ENCODE data around the gene FAU. TPM values are rescaled to one million over a fixed set of nuclear protein-coding genes. Genes with fewer than 3 reads are reported as not detected.

The FAU gene
- 100 to 1,000 TPM; 174 to 693 TPM for total RNA-seq
- polyA plus RNA-seq (ENCODE audit: insufficient read length in 2 of 2), result 100 to 1,000 TPM; 603 to 622 TPM
- long read RNA-seq, donor 1, transcript FAU-208 (1 exons, 1,484 nt), result minor isoform, 16 of 734 reads
- long read RNA-seq, donor 1, transcript FAU-202 (3 exons, 533 nt), result minor isoform, 15 of 734 reads
- long read RNA-seq, donor 1, transcript FAU-209 (4 exons, 697 nt), result minor isoform, 76 of 734 reads
- long read RNA-seq, donor 1, transcript FAU-207 (5 exons, 847 nt), result major isoform, 524 of 734 reads
- long read RNA-seq, donor 1, partial matches to known transcripts, result 50 of 734 reads
- long read RNA-seq, donor 1, other reads (novel, unspliced or antisense), result 53 of 734 reads
- long read RNA-seq, donor 2, transcript FAU-207 (5 exons, 847 nt), result major isoform, 235 of 278 reads
- long read RNA-seq, donor 2, transcript FAU-209 (4 exons, 697 nt), result minor isoform, 14 of 278 reads
- long read RNA-seq, donor 2, transcript FAU-208 (1 exons, 1,484 nt), result minor isoform, 6 of 278 reads
- long read RNA-seq, donor 2, partial matches to known transcripts, result 5 of 278 reads
- long read RNA-seq, donor 2, other reads (novel, unspliced or antisense), result 15 of 278 reads
- long read RNA-seq, donor 3, transcript FAU-207 (5 exons, 847 nt), result major isoform, 311 of 393 reads
- long read RNA-seq, donor 3, transcript FAU-209 (4 exons, 697 nt), result minor isoform, 19 of 393 reads
- long read RNA-seq, donor 3, transcript FAU-202 (3 exons, 533 nt), result minor isoform, 6 of 393 reads
- long read RNA-seq, donor 3, partial matches to known transcripts, result 32 of 393 reads
- long read RNA-seq, donor 3, other reads (novel, unspliced or antisense), result 23 of 393 reads
- long read RNA-seq, donor 4, transcript FAU-207 (5 exons, 847 nt), result major isoform, 1,437 of 1,948 reads
- long read RNA-seq, donor 4, transcript FAU-208 (1 exons, 1,484 nt), result minor isoform, 58 of 1,948 reads
- long read RNA-seq, donor 4, transcript FAU-209 (4 exons, 697 nt), result minor isoform, 142 of 1,948 reads
- long read RNA-seq, donor 4, transcript FAU-202 (3 exons, 533 nt), result minor isoform, 15 of 1,948 reads
- long read RNA-seq, donor 4, partial matches to known transcripts, result 124 of 1,948 reads
- long read RNA-seq, donor 4, other reads (novel, unspliced or antisense), result 167 of 1,948 reads

GRCh38 chr11:65121865-65122696, at the start of gene FAU, which contains the start of gene MRPL49:
FAU (minus strand) TSS chr11:65122134; CDS start chr11:65121813, 321 bp downstream.
MRPL49 (plus strand) TSS chr11:65122321; CDS start chr11:65122347, 26 bp downstream.
- DNase-seq (ENCODE audit: low read depth in 4 of 6, low spot score in 6 of 6), result peak; percentile 89 to 99 (median 92)
- H3K27ac ChIP-seq (ENCODE audit: low read depth, low read length), result peak within 1 kb of the TSS; percentile 91
- under 1% methylated on average over 61 of the region's 64 CpGs for WGBS (ENCODE audit: insufficient coverage)
- peaks cover 26% of the 10 kb centered on the region for H3K4me1 ChIP-seq (ENCODE audit: control insufficient read depth, insufficient read depth, low read length)
- H3K9me3 ChIP-seq (ENCODE audit: control insufficient read depth, insufficient read depth, low read length), result no peaks in the 10 kb centered on the region
- peaks cover 53% of the 10 kb centered on the region for H3K36me3 ChIP-seq (ENCODE audit: control insufficient read depth, insufficient read depth, low read length)
- no peaks in the 10 kb centered on the region for H3K27me3 ChIP-seq (ENCODE audit: control insufficient read depth, insufficient read depth, low read length)
- H3K4me3 ChIP-seq (ENCODE audit: low read depth, low read length), result peak within 1 kb of the TSS; percentile 97

- Histone ChIP-seq H3K9me3 (ENCODE audit: control insufficient read depth, insufficient read depth, low read length) (no peaks in the 10 kb centered on the region), H3K4me1 (ENCODE audit: control insufficient read depth, insufficient read depth, low read length) (peaks cover 4% of the 10 kb centered on the region), H3K27ac (ENCODE audit: low read depth, low read length) (no peak within 1 kb of the TSS), H3K27me3 (ENCODE audit: control insufficient read depth, insufficient read depth, low read length) (no peaks in the 10 kb centered on the region), H3K4me3 (ENCODE audit: low read depth, low read length) (no peak within 1 kb of the TSS), H3K36me3 (ENCODE audit: control insufficient read depth, insufficient read depth, low read length) (no peaks in the 10 kb centered on the region)
- 90% methylated on average over 19 of the region's 21 CpGs for WGBS (ENCODE audit: insufficient coverage)
- DNase-seq (ENCODE audit: low read depth in 4 of 6, low spot score in 6 of 6), result no peak
Measured at GRCh38 chr11:65170058-65170534, 48.2 kb upstream of the FAU start, which contains the start of gene SPDYC. SPDYC (plus strand) TSS chr11:65170233; CDS start chr11:65171358, 1,125 bp downstream.

GRCh38 chr11:65169164-65169641, 47.3 kb upstream of the FAU start:
- no peak overlapping the region for H3K4me3 ChIP-seq (ENCODE audit: low read depth, low read length)
- H3K27me3 ChIP-seq (ENCODE audit: control insufficient read depth, insufficient read depth, low read length), result no peaks in the 10 kb centered on the region
- no peak overlapping the region for H3K27ac ChIP-seq (ENCODE audit: low read depth, low read length)
- peaks cover 4% of the 10 kb centered on the region for H3K4me1 ChIP-seq (ENCODE audit: control insufficient read depth, insufficient read depth, low read length)
- no peaks in the 10 kb centered on the region for H3K36me3 ChIP-seq (ENCODE audit: control insufficient read depth, insufficient read depth, low read length)
- WGBS (ENCODE audit: insufficient coverage), result 65% methylated on average over 5 of the region's 11 CpGs
- H3K9me3 ChIP-seq (ENCODE audit: control insufficient read depth, insufficient read depth, low read length), result no peaks in the 10 kb centered on the region
- no peak for DNase-seq (ENCODE audit: low read depth in 4 of 6, low spot score in 6 of 6)

- Histone ChIP-seq H3K27ac (ENCODE audit: low read depth, low read length) (no peak overlapping the region), H3K36me3 (ENCODE audit: control insufficient read depth, insufficient read depth, low read length) (no peaks in the 10 kb centered on the region), H3K27me3 (ENCODE audit: control insufficient read depth, insufficient read depth, low read length) (no peaks in the 10 kb centered on the region), H3K4me1 (ENCODE audit: control insufficient read depth, insufficient read depth, low read length) (peaks cover 4% of the 10 kb centered on the region), H3K9me3 (ENCODE audit: control insufficient read depth, insufficient read depth, low read length) (no peaks in the 10 kb centered on the region), H3K4me3 (ENCODE audit: low read depth, low read length) (no peak overlapping the region)
- no CpG with 5 or more reads among the region's 3 CpGs for WGBS (ENCODE audit: insufficient coverage)
- DNase-seq (ENCODE audit: low read depth in 4 of 6, low spot score in 6 of 6), result no peak
Measured at GRCh38 chr11:65167656-65168055, 45.7 kb upstream of the FAU start.

GRCh38 chr11:65166893-65167292, 45.0 kb upstream of the FAU start:
- Histone ChIP-seq H3K27me3 (ENCODE audit: control insufficient read depth, insufficient read depth, low read length) (no peaks in the 10 kb centered on the region), H3K4me3 (ENCODE audit: low read depth, low read length) (no peak overlapping the region), H3K9me3 (ENCODE audit: control insufficient read depth, insufficient read depth, low read length) (no peaks in the 10 kb centered on the region), H3K27ac (ENCODE audit: low read depth, low read length) (no peak overlapping the region), H3K4me1 (ENCODE audit: control insufficient read depth, insufficient read depth, low read length) (peaks cover 4% of the 10 kb centered on the region), H3K36me3 (ENCODE audit: control insufficient read depth, insufficient read depth, low read length) (no peaks in the 10 kb centered on the region)
- DNase-seq (ENCODE audit: low read depth in 4 of 6, low spot score in 6 of 6), result no peak
- WGBS (ENCODE audit: insufficient coverage), result 100% methylated on average over 1 of the region's 3 CpGs

- Histone ChIP-seq H3K27ac (ENCODE audit: low read depth, low read length) (peak overlapping the region; percentile 6), H3K27me3 (ENCODE audit: control insufficient read depth, insufficient read depth, low read length) (no peaks in the 10 kb centered on the region), H3K9me3 (ENCODE audit: control insufficient read depth, insufficient read depth, low read length) (no peaks in the 10 kb centered on the region), H3K36me3 (ENCODE audit: control insufficient read depth, insufficient read depth, low read length) (no peaks in the 10 kb centered on the region), H3K4me1 (ENCODE audit: control insufficient read depth, insufficient read depth, low read length) (peaks cover 4% of the 10 kb centered on the region), H3K4me3 (ENCODE audit: low read depth, low read length) (no peak overlapping the region)
- 51% methylated on average over 24 of the region's 31 CpGs for WGBS (ENCODE audit: insufficient coverage)
- peak in 1 of 6 donors; percentile 21 for DNase-seq (ENCODE audit: low read depth in 4 of 6, low spot score in 6 of 6)
Measured at GRCh38 chr11:65165410-65166317, 43.7 kb upstream of the FAU start.

GRCh38 chr11:65163684-65164083, 41.8 kb upstream of the FAU start:
- no peak for DNase-seq (ENCODE audit: low read depth in 4 of 6, low spot score in 6 of 6)
- Histone ChIP-seq H3K4me1 (ENCODE audit: control insufficient read depth, insufficient read depth, low read length) (peaks cover 4% of the 10 kb centered on the region), H3K36me3 (ENCODE audit: control insufficient read depth, insufficient read depth, low read length) (no peaks in the 10 kb centered on the region), H3K27ac (ENCODE audit: low read depth, low read length) (no peak overlapping the region), H3K27me3 (ENCODE audit: control insufficient read depth, insufficient read depth, low read length) (no peaks in the 10 kb centered on the region), H3K4me3 (ENCODE audit: low read depth, low read length) (no peak overlapping the region), H3K9me3 (ENCODE audit: control insufficient read depth, insufficient read depth, low read length) (no peaks in the 10 kb centered on the region)
- WGBS (ENCODE audit: insufficient coverage), result 100% methylated on average over 1 of the region's 2 CpGs

- H3K36me3 ChIP-seq (ENCODE audit: control insufficient read depth, insufficient read depth, low read length), result no peaks in the 10 kb centered on the region
- H3K4me3 ChIP-seq (ENCODE audit: low read depth, low read length), result no peak overlapping the region
- no peaks in the 10 kb centered on the region for H3K9me3 ChIP-seq (ENCODE audit: control insufficient read depth, insufficient read depth, low read length)
- no peaks in the 10 kb centered on the region for H3K4me1 ChIP-seq (ENCODE audit: control insufficient read depth, insufficient read depth, low read length)
- WGBS (ENCODE audit: insufficient coverage), result no CpG with 5 or more reads among the region's 3 CpGs
- no peak overlapping the region for H3K27ac ChIP-seq (ENCODE audit: low read depth, low read length)
- DNase-seq (ENCODE audit: low read depth in 4 of 6, low spot score in 6 of 6), result no peak
- no peaks in the 10 kb centered on the region for H3K27me3 ChIP-seq (ENCODE audit: control insufficient read depth, insufficient read depth, low read length)
Measured at GRCh38 chr11:65160643-65161042, 38.7 kb upstream of the FAU start.

Measured in spinal cord (tissue), 10 donors.